Neural crest cell (in vitro differentiated cells): ENCODE measurements around the gene OMG. TPM values are rescaled to one million over a fixed set of nuclear protein-coding genes. Genes with fewer than 3 reads are reported as not detected.

Experiments
- DNase-seq: peaks from one replicate; pipeline ENCODE4 v3.0.0; 2021; ENCODE audit warnings: low read depth, mixed read lengths, low spot score
- H3K27ac Mint-ChIP-seq: one replicate; pipeline ENCODE4 v1.8.0; 2021; ENCODE audit warnings: mild to moderate bottlenecking, mixed read lengths; ENCODE audit not compliant: unreplicated experiment
- H3K27me3 Mint-ChIP-seq: 2 replicates; pipeline ENCODE4 v1.8.0; 2021; ENCODE audit warnings: low read depth, mild to moderate bottlenecking, mixed read lengths
- H3K36me3 Mint-ChIP-seq: 2 replicates; pipeline ENCODE4 v1.8.0; 2021; ENCODE audit warnings: low read depth, mild to moderate bottlenecking, mixed read lengths
- H3K4me1 Mint-ChIP-seq: 2 replicates; pipeline ENCODE4 v1.8.0; 2021; ENCODE audit warnings: mixed read lengths
- H3K4me3 Mint-ChIP-seq: one replicate; pipeline ENCODE4 v1.8.0; 2021; ENCODE audit warnings: mild to moderate bottlenecking, mixed read lengths
- H3K9me3 Mint-ChIP-seq: 2 replicates; pipeline ENCODE4 v1.8.0; 2021; ENCODE audit warnings: mixed read lengths
- CTCF ChIP-seq: fragments of 200-600 bp; sonication (generic); conservative IDR thresholded peaks from 2 replicates; pipeline ENCODE4 v1.5.0; 2021; ENCODE audit warnings: antibody characterized with exemption, mild to moderate bottlenecking
- total RNA-seq: library from RNA; stranded (reverse); gene quantifications from 2 replicates; pipeline ENCODE4 v1.2.1, GENCODE V29; 2021

OMG gene
- total RNA-seq, 1 donor from 2014 or later = not detected

- H3K27me3 Mint-ChIP-seq = no peaks in the 10 kb centered on the region
- DNase-seq = no peak
- H3K27ac Mint-ChIP-seq = no peak overlapping the region
- H3K9me3 Mint-ChIP-seq = no peaks in the 10 kb centered on the region
- no peaks in the 10 kb centered on the region for H3K4me1 Mint-ChIP-seq
- no peak for TF ChIP-seq CTCF
- H3K4me3 Mint-ChIP-seq = no peak overlapping the region
- peaks cover 6% of the 10 kb centered on the region for H3K36me3 Mint-ChIP-seq
These were observed 35.4 kb downstream of the OMG start for GRCh38 chr17:31261601-31262000.

- Mint-ChIP-seq H3K27ac (no peak overlapping the region), H3K4me1 (no peaks in the 10 kb centered on the region), H3K9me3 (no peaks in the 10 kb centered on the region), H3K4me3 (no peak overlapping the region), H3K27me3 (no peaks in the 10 kb centered on the region), H3K36me3 (no peaks in the 10 kb centered on the region)
- TF ChIP-seq CTCF = no peak
- DNase-seq = no peak
These were observed 36.9 kb downstream of the OMG start for GRCh38 chr17:31260151-31260550.

DNA sequence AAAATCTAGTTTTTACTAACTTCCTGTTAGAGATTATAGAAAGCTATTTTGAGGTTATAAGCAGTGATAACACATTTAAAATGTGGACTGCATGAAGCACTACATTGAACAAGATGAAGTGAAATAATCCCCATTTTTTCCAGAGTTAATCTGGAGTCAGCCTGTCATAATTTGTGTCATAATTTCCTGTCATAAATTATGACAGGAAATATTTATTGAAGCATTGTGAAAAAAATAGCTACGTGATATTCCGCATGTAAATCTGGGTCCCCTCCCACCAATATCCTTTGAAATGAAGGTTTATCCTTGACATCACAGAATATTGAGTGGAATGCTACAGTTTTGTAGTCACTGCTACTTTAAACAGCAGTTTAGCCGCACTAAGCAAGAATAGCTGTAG lies 40.1 kb downstream of the OMG start:
- TF ChIP-seq CTCF = no peak
- Mint-ChIP-seq H3K9me3 (no peaks in the 10 kb centered on the region), H3K4me1 (no peaks in the 10 kb centered on the region), H3K4me3 (no peak overlapping the region), H3K36me3 (no peaks in the 10 kb centered on the region), H3K27ac (no peak overlapping the region), H3K27me3 (no peaks in the 10 kb centered on the region)
- DNase-seq = no peak

DNA sequence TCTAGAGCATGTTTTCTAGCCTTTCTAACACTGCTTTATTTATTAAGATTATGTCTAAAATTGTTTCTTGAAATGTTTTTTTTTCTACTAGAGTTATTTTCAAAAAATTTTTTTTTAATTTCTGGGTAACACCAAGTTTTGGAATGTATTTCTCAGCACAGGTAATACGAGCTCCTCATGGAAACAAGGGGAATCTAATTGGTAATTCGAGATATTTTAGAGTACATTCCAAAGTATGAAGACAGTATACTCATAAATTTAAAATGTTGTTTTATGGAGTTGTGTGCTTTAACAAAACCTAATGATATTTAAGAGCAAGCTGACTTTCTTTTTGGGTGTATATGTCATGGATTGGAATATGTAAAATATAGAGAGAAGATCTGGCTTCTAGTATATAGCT lies 42.4 kb downstream of the OMG start:
- no peaks in the 10 kb centered on the region for H3K27me3 Mint-ChIP-seq
- no peaks in the 10 kb centered on the region for H3K4me1 Mint-ChIP-seq
- TF ChIP-seq CTCF = no peak
- no peaks in the 10 kb centered on the region for H3K9me3 Mint-ChIP-seq
- no peak overlapping the region for H3K4me3 Mint-ChIP-seq
- H3K36me3 Mint-ChIP-seq = no peaks in the 10 kb centered on the region
- H3K27ac Mint-ChIP-seq = no peak overlapping the region
- no peak for DNase-seq

- H3K27ac Mint-ChIP-seq = no peak overlapping the region
- H3K27me3 Mint-ChIP-seq = no peaks in the 10 kb centered on the region
- DNase-seq = no peak
- H3K4me3 Mint-ChIP-seq = no peak overlapping the region
- no peaks in the 10 kb centered on the region for H3K9me3 Mint-ChIP-seq
- H3K36me3 Mint-ChIP-seq = no peaks in the 10 kb centered on the region
- no peak for TF ChIP-seq CTCF
- H3K4me1 Mint-ChIP-seq = no peaks in the 10 kb centered on the region
These were observed 44.3 kb downstream of the OMG start for GRCh38 chr17:31252741-31253140.

GRCh38 chr17:31251970-31252328 lies 45.1 kb downstream of the OMG start:
- H3K36me3 Mint-ChIP-seq = peaks cover 4% of the 10 kb centered on the region
- no peaks in the 10 kb centered on the region for H3K4me1 Mint-ChIP-seq
- H3K4me3 Mint-ChIP-seq = no peak overlapping the region
- H3K27me3 Mint-ChIP-seq = no peaks in the 10 kb centered on the region
- TF ChIP-seq CTCF = no peak
- no peak overlapping the region for H3K27ac Mint-ChIP-seq
- DNase-seq = no peak
- H3K9me3 Mint-ChIP-seq = no peaks in the 10 kb centered on the region
